ENCODE measurements around the gene BMP5. TPM values are rescaled to one million over a fixed set of nuclear protein-coding genes. Genes with fewer than 3 reads are reported as not detected.

BMP5 gene
- polyA plus RNA-seq, 1 donor from 2014 or later, result 0.14 TPM

GRCh38 chr6:55819811-55820210, 55.6 kb downstream of the BMP5 start:
- no peaks in the 10 kb centered on the region for H3F3A ChIP-seq (ENCODE audit: insufficient read depth, low read length, poor library complexity, severe bottlenecking)
- no peaks in the 10 kb centered on the region for H4K20me1 ChIP-seq (ENCODE audit: insufficient read depth)
- no peaks in the 10 kb centered on the region for H3K9me3 ChIP-seq (ENCODE audit: low read length)
- H3K4me3 ChIP-seq (ENCODE audit: low read length), result no peak overlapping the region
- no peak overlapping the region for H3K4me2 ChIP-seq (ENCODE audit: low read length)
- no peak for TF ChIP-seq RAD21 (conservative IDR thresholded peaks at IDR 0.05)
- no peak for TF ChIP-seq REST (IDR thresholded peaks at IDR 0.05; ENCODE audit: borderline replicate concordance)
- no peak for TF ChIP-seq MXI1 (conservative IDR thresholded peaks at IDR 0.05; ENCODE audit: poor library complexity, severe bottlenecking)
- no peak for TF ChIP-seq EZH2 (IDR thresholded peaks at IDR 0.05; ENCODE audit: borderline replicate concordance, insufficient read depth, low read length, poor library complexity, severe bottlenecking)
- no peak for TF ChIP-seq SMC3 (conservative IDR thresholded peaks at IDR 0.05; ENCODE audit: poor library complexity)
- no peak for TF ChIP-seq POLR2AphosphoS5 (IDR thresholded peaks at IDR 0.05)
- H3K9ac ChIP-seq (ENCODE audit: low read length), result no peak overlapping the region
- no peak overlapping the region for H2AFZ ChIP-seq (ENCODE audit: low read depth, low read length)
- no peaks in the 10 kb centered on the region for H3K79me2 ChIP-seq (replicated peaks; ENCODE audit: insufficient read depth, low read length)
- H3K27ac ChIP-seq (ENCODE audit: low read length), result no peak overlapping the region
- no peaks in the 10 kb centered on the region for H3K36me3 ChIP-seq (ENCODE audit: insufficient read depth, low read length)
- H3K27me3 ChIP-seq (ENCODE audit: insufficient read depth, low read depth, low read length), result no peaks in the 10 kb centered on the region
- no peaks in the 10 kb centered on the region for H3K9me2 ChIP-seq (ENCODE audit: insufficient read depth, low read length)

DNA sequence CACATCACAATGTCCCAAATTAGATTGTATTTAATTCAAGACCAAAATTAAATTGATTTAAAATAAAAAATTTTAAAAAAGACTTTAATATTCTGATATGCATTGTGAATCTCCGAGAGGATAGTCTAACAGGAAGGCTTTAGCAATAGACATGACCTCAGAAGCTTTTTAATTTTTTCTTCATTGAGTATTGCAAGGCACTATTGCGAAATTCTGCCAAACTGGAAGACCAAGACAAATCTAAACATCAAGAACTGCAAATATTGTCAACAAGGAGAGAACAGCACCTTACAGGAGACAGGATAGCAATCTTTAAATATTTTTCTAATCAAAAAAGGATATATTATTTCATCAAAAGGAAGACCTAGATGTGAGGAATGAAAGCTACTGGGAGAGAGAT, 56.9 kb downstream of the BMP5 start:
- Histone ChIP-seq H3K9me3 (ENCODE audit: low read length) (no peaks in the 10 kb centered on the region), H3K36me3 (ENCODE audit: insufficient read depth, low read length) (no peaks in the 10 kb centered on the region), H3K9me2 (ENCODE audit: insufficient read depth, low read length) (no peaks in the 10 kb centered on the region), H4K20me1 (ENCODE audit: insufficient read depth) (no peaks in the 10 kb centered on the region), H3K27ac (ENCODE audit: low read length) (no peak overlapping the region), H2AFZ (ENCODE audit: low read depth, low read length) (no peak overlapping the region), H3K27me3 (ENCODE audit: insufficient read depth, low read depth, low read length) (no peaks in the 10 kb centered on the region), H3K4me3 (ENCODE audit: low read length) (no peak overlapping the region), H3K4me2 (ENCODE audit: low read length) (no peak overlapping the region), H3K9ac (ENCODE audit: low read length) (no peak overlapping the region), H3K79me2 (replicated peaks; ENCODE audit: insufficient read depth, low read length) (no peaks in the 10 kb centered on the region), H3F3A (ENCODE audit: insufficient read depth, low read length, poor library complexity, severe bottlenecking) (no peaks in the 10 kb centered on the region)
- TF ChIP-seq RAD21 (conservative IDR thresholded peaks at IDR 0.05), result no peak
- no peak for TF ChIP-seq CTCF (IDR thresholded peaks at IDR 0.05; ENCODE audit: poor library complexity, severe bottlenecking)
- TF ChIP-seq POLR2AphosphoS5 (IDR thresholded peaks at IDR 0.05), result no peak
- no peak for TF ChIP-seq SMC3 (conservative IDR thresholded peaks at IDR 0.05; ENCODE audit: poor library complexity)
- no peak for TF ChIP-seq EZH2 (IDR thresholded peaks at IDR 0.05; ENCODE audit: borderline replicate concordance, insufficient read depth, low read length, poor library complexity, severe bottlenecking)
- TF ChIP-seq TAF1 (IDR thresholded peaks at IDR 0.05; ENCODE audit: low read depth), result no peak
- no peak for TF ChIP-seq MXI1 (conservative IDR thresholded peaks at IDR 0.05; ENCODE audit: poor library complexity, severe bottlenecking)
- no peak for TF ChIP-seq EP300 (conservative IDR thresholded peaks at IDR 0.05; ENCODE audit: poor library complexity, severe bottlenecking)
